ENCODE data around the gene ACOXL.

The ACOXL gene

GRCh38 chr2:111017909-111018308 lies 285.5 kb downstream of the ACOXL start:
- DNase-seq = no peak

GRCh38 chr2:111019381-111019780 lies 287.0 kb downstream of the ACOXL start:
- DNase-seq = no peak

GRCh38 chr2:111022633-111023032 lies 290.3 kb downstream of the ACOXL start:
- DNase-seq = no peak

- DNase-seq = no peak
Observed at GRCh38 chr2:111024496-111024895, 292.1 kb downstream of the ACOXL start.

- DNase-seq = no peak
Observed at GRCh38 chr2:111025288-111025687, 292.9 kb downstream of the ACOXL start.

- DNase-seq = no peak
Observed at GRCh38 chr2:111028720-111029119, 296.3 kb downstream of the ACOXL start.

- DNase-seq = no peak
Observed at GRCh38 chr2:111029181-111029927, 297.0 kb downstream of the ACOXL start.

GRCh38 chr2:111030260-111030891 lies 298.0 kb downstream of the ACOXL start:
- DNase-seq = no peak

- DNase-seq = no peak
Observed at GRCh38 chr2:111030945-111031344, 298.6 kb downstream of the ACOXL start.

GRCh38 chr2:111031546-111032478 lies 299.4 kb downstream of the ACOXL start:
- no peak for DNase-seq

GRCh38 chr2:111032721-111033429 lies 300.5 kb downstream of the ACOXL start:
- no peak for DNase-seq

- no peak for DNase-seq
Observed at GRCh38 chr2:111034146-111034545, 301.8 kb downstream of the ACOXL start.

- DNase-seq = no peak
Observed at GRCh38 chr2:111034606-111035005, 302.2 kb downstream of the ACOXL start.

- DNase-seq = no peak
Observed at GRCh38 chr2:111035830-111036441, 303.6 kb downstream of the ACOXL start.

- DNase-seq = no peak
Observed at GRCh38 chr2:111037128-111037527, 304.8 kb downstream of the ACOXL start.

GRCh38 chr2:111039628-111040383 lies 307.4 kb downstream of the ACOXL start:
- no peak for DNase-seq

- no peak for DNase-seq
Observed at GRCh38 chr2:111041398-111042202, 309.2 kb downstream of the ACOXL start.

- no peak for DNase-seq
Observed at GRCh38 chr2:111042261-111042660, 309.9 kb downstream of the ACOXL start.

GRCh38 chr2:111042772-111043771 lies 310.7 kb downstream of the ACOXL start:
- no peak for DNase-seq
